Stimulated activated CD8-positive, alpha-beta memory T cell treated with anti-CD3 and anti-CD28 coated beads, Interleukin-4, amount 100 ng/mL, for 1 hour (primary cell): Measurements from ENCODE around the gene TP73.

Experiments
- DNase-seq, 2 donors: peaks; one replicate each; pipeline ENCODE4 v3.0.0-alpha.2; 2020; ENCODE audit warnings: low read depth in 2 of 2, low spot score in 1 of 2

TP73 gene

GRCh38 chr1:3777078-3777547 lies 124.8 kb downstream of the TP73 start:
- DNase-seq, result no peak

- no peak for DNase-seq
Measured at GRCh38 chr1:3777647-3778589, 125.6 kb downstream of the TP73 start.

DNA sequence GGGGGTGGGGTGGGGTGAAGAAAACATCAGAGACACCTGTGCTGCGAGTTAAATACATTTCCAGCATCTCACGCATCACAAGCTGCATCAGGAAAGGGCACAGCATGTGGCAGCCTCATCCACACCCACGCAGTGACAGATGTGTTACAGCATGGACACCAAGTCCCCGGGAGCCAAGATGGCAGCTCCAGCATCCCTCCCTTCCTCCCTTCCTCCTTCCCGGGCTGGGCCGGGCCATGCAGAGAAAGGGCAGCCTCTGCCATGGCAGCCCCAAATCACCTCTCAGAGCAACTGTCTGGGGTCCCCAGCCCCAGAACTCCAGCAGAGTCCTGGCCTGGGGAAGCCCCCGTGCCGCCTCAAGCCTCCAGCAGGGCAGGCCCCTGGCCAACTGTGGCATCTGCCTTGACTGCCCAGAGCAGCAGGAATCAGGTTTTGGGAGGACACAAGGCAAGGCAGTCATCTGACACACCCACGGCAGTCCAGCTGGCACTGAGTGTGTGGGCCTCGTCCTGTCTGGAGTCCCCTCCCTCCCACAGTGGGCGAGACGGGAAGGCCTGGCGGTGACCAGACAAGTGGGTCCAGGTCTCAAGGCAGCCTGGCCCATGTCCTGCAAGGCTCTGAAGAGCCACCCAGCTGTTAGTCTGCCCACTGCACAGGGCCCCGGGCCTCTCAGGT lies 126.4 kb downstream of the TP73 start:
- DNase-seq, result no peak

GRCh38 chr1:3779265-3779911 lies 127.1 kb downstream of the TP73 start:
- DNase-seq, result no peak

- DNase-seq, result no peak
Measured at GRCh38 chr1:3779912-3780416, 127.6 kb downstream of the TP73 start.

GRCh38 chr1:3780901-3781300 lies 128.6 kb downstream of the TP73 start:
- DNase-seq, result no peak

DNA sequence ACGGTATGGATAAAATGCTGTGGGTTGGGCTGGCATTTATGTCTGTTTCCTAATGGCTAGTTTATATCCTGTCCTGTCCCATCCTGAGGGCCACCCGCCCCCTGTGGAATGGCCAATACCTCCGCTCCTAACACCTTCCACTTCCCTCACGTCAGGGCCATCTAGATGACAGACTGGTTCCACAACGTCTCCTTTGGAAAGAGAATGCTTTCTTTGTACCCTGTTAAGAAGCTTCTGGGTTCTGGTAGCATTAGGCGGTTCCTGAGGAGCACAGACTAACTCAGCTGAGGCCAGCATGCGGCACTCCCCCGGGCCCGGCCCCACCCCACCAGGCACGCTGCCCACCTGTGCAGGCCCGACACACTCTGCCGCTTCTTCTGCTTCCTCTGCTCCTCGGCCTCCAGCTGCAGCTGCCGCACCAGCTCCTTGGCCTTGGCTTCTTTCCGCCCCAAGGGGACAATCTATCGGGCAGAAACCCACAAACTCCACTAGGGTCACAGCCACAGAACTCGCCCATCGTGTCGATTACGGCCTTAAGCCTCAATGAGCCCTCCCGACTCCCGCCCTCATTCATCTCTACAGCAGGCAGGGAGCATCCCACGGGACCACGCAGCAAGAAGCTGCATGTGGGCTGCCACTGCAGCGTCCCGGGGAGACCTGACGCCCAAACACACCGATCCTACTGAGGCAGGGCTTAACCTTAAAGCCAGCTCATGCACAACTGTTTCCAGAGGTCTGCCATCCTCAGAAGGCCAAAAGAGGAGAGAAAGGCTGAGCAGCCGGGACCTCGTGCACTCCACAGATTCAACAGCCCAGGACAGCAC lies 131.5 kb downstream of the TP73 start:
- no peak for DNase-seq

DNA sequence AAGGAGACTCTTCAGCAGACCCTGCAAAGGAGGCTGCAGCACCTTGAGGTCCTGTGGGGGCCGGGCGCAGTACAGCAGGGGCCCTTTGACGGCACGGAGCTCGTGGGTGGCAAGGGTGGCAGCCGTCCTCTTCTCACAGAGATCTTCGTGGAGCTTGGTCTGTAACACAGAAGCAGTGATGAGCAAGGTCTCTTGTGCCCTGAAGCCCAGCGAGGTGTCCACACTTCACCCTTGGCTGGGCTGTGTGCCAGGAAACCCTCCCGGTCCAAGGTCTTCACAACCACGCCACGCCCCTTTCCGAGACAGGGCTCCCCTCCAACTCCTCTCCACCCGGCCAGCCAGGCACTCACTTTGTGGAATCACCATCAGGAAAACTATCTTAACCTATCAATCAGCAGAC lies 132.7 kb downstream of the TP73 start:
- no peak for DNase-seq

- DNase-seq, result no peak
Measured at GRCh38 chr1:3785456-3786157, 133.3 kb downstream of the TP73 start.
